HuH-7.5 (cell line): ENCODE measurements around the gene CYP2A6.
"Not testable (repeated sequence)": the region's sequence is repeated elsewhere in the genome, so short reads cannot be mapped to it uniquely, and the experiment has no call there.

Experiments
- DNase-seq: peaks from one replicate; pipeline ENCODE4 v3.0.0; 2011; ENCODE audit warnings: low spot score

CYP2A6 gene, protein sequence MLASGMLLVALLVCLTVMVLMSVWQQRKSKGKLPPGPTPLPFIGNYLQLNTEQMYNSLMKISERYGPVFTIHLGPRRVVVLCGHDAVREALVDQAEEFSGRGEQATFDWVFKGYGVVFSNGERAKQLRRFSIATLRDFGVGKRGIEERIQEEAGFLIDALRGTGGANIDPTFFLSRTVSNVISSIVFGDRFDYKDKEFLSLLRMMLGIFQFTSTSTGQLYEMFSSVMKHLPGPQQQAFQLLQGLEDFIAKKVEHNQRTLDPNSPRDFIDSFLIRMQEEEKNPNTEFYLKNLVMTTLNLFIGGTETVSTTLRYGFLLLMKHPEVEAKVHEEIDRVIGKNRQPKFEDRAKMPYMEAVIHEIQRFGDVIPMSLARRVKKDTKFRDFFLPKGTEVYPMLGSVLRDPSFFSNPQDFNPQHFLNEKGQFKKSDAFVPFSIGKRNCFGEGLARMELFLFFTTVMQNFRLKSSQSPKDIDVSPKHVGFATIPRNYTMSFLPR

GRCh38 chr19:40850277-40850676 is at the start of gene CYP2A6:
CYP2A6 (minus strand) TSS chr19:40850447; CDS start chr19:40850426, 21 bp downstream.
- DNase-seq: not testable (repeated sequence)

GRCh38 chr19:40899964-40900363 is 49.7 kb upstream of the CYP2A6 start:
- DNase-seq: not testable (repeated sequence)

GRCh38 chr19:40896843-40897789 is 46.9 kb upstream of the CYP2A6 start:
- DNase-seq: peak; percentile 30

- no peak for DNase-seq
Measured at GRCh38 chr19:40896418-40896796, 46.2 kb upstream of the CYP2A6 start.

DNA sequence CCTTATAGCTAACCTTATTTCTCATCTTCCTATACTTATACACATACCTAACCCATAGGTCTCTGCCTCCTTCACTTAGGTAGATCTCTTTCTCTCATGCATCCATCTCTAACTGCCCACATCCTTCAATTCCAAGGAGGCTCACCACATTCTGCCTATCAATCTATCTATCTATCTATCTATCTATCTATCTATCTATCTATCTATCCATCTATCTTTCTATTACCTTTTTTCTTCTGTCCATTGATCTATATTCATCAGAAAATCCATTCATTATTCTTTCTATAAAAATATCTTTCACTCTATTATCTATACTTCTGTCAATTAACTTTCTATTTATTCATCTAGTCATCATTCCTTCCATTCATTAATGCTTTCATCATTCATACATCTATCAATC is 42.9 kb upstream of the CYP2A6 start:
- no peak for DNase-seq

- DNase-seq: no peak
Measured at GRCh38 chr19:40889366-40889765, 39.1 kb upstream of the CYP2A6 start.

DNA sequence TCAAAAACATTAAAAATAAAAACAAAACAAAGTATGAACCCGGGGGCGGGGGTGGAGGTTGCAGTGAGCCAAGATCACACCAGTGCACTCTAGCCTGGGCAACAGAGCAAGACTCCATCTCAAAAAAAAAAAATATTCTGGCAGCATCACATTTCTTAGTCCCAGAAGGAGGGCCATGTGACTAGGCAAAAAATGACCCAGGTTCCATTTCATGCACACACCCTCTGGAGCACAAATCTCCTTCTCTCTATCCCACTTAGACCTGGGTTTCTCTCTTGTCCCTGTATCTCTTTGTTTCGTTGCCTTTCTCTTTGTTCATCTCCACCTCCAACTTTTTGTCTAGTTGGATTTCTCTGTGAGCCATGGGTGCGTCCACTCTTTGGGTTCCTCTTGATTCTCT is 37.9 kb upstream of the CYP2A6 start:
- no peak for DNase-seq

DNA sequence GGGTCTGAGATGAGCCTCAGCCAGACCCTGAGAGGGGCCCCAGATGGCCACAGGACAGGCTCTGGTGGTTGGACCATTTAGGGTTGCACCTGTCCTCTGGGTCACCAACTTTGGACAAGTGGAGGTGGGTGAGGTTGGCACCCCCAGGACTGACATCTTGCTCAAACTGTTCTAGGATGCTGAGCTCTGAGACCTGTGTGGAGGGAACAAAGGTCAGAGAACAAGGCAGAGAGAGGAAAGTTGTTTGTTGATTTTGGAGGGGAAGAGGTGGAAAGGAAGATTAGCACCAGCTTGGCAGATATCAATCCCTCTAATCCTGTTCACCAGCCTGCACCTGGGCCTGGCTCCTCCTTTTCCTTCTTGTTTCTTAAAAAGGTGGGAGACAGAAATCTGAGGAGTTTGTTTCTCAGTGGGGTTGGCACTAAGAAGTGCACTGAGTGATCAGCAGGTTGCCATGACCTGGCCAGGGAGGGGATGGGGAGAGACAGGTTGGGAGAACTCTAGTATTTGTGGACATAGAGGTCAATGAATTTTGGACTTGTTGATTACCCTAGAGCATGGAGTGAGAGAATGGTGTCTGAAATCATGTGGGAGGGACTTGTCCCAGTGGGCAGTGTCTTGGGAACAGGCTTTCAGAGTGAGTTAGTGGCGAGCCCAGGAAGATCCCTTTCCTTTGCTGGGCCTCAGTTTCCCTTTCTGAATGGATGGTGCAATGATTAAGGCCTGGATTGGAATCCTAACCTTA is 34.1 kb upstream of the CYP2A6 start:
- not testable (repeated sequence) for DNase-seq

DNA sequence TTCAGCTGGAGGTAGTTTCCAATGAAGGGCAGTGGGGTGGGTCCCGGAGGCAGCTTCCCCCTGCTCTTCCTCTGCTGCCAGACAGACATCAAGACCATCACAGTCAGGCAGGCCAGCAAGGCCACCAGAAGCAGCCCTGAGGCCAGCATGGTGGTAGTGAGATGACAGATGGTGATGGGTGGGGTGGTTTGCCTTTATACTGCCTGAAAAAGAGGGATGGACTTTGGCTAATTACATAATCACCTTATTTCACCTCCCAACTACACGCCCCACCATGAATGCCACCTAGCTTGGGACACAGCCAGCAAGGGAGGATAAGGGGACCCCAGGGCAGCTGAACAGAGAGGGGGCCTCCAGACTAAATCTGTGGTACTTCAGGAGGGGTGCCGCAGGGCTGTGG is 31.8 kb upstream of the CYP2A6 start, which contains the start of gene CYP2A7:
Gene CYP2A7, minus strand, starts transcription at position 170 of the 400 bp plus-strand sequence. Its CDS starts 21 bp downstream, at position 149.
- not testable (repeated sequence) for DNase-seq

GRCh38 chr19:40879349-40879748 is 29.1 kb upstream of the CYP2A6 start:
- not testable (repeated sequence) for DNase-seq

GRCh38 chr19:40875526-40875951 is 25.3 kb upstream of the CYP2A6 start:
- not testable (repeated sequence) for DNase-seq

DNA sequence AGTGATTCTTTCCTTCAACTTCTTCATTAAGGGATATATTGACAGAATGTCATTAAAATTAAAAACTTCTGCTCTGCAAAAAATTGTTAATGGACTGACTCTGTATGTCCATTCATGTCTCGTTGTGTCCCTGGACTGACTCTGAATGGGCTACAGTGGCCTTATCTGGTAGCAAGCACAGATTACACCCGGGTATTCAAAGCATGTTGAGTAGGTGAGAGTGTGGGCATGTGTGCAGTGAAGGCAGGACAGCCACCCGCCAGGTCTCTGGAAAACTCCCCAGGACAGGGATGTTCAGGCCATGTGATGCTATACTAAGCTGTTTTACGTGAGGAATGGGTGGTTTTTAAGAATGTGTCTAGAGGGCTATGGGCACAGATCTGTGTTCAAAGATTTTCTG is 24.6 kb upstream of the CYP2A6 start:
- DNase-seq: not testable (repeated sequence)

DNA sequence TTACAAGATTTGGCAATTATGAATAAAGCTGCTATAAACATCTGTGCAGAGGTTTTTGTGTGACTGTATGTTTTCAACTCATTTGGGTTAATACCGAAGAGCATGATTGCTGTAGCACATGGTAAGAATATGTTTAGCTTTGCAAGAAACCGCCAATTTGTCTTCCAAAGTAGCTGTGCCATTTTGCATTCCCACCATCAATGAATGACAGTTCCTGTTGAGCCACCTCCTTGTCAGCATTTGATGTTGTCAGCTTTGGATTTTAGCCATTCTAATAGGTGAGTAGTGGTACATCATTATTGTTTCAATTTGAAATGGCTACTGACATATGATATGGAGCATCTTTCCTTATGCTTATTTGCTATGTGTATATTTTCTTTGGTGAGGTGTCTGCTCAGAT is 23.6 kb upstream of the CYP2A6 start:
- not testable (repeated sequence) for DNase-seq

DNA sequence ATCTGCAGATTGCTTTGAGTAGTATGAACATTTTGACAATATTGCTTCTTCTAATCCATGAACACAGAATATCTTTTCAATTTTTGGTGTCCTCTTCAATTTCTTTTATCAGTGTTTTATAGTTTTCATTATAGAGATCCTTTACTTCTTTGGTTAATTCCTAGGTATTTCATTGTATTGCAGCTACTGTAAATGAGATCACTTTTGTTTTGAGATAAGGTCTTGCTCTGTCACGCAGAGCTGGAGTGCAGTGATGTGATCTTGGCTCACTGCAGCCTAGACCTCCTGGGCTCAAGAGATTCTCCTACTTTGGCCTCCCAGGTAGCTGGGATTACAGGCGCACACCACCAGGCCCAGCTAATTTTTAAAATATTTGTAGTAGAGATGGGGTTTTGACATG is 22.0 kb upstream of the CYP2A6 start:
- no peak for DNase-seq

GRCh38 chr19:40867701-40868100 is 17.5 kb upstream of the CYP2A6 start:
- DNase-seq: no peak

- DNase-seq: not testable (repeated sequence)
Measured at GRCh38 chr19:40864739-40865496, 14.7 kb upstream of the CYP2A6 start.

DNA sequence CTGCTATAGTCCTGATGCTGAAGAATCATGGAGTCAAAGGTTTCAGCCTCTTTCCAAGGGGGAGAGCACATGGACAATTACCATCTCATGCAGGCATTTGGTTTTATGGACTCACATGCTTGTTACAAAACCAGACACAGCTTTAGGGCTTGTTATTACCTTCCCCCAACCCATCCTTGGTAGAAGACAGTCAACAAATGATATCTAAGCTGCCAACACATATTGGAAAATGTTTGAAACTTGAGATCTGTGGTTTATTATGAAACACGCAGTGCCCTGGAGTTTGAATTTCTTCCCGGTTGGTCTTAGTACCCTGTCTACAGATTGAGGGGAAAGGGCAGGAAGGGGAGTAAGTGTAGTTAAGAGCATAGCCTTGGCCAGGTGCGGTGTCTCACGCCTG is 12.5 kb upstream of the CYP2A6 start:
- no peak for DNase-seq

DNA sequence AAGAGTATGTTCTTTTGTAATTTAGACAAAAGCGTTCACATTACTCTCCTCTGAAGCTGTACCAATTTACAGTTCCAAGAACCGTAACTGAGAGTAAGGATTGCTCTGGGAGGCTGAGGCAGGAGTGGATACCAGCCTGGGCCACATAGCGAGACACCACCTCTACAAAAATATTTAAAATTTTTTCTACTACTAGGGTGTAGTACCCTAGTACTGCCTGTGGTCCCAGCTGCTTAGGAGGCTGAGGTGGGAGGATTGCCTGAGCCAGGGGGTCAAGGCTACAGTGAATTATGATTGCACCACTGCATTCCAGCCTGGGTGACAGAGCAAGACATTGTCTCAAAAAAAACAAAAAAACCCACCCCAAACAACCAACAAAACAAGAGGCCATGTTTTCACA is 12.1 kb upstream of the CYP2A6 start:
- DNase-seq: no peak

- no peak for DNase-seq
Measured at GRCh38 chr19:40858109-40858508, 7.9 kb upstream of the CYP2A6 start.

- not testable (repeated sequence) for DNase-seq
Measured at GRCh38 chr19:40852467-40853152, 2.4 kb upstream of the CYP2A6 start.
